ENCODE data around the gene IQSEC3.
"Not testable (repeated sequence)": the region's sequence is repeated elsewhere in the genome, so short reads cannot be mapped to it uniquely, and the experiment has no call there.

The IQSEC3 gene

GRCh38 chr12:113347-113746 is 46.8 kb downstream of the IQSEC3 start:
- DNase-seq: no peak

GRCh38 chr12:114626-115211 is 48.2 kb downstream of the IQSEC3 start:
- no peak for DNase-seq

GRCh38 chr12:115518-115917 is 49.0 kb downstream of the IQSEC3 start:
- DNase-seq: no peak

- DNase-seq: no peak
Observed at GRCh38 chr12:115960-116915, 49.7 kb downstream of the IQSEC3 start.

- DNase-seq: no peak
Observed at GRCh38 chr12:117311-117710, 50.7 kb downstream of the IQSEC3 start.

- DNase-seq: no peak
Observed at GRCh38 chr12:117816-118345, 51.3 kb downstream of the IQSEC3 start.

- no peak for DNase-seq
Observed at GRCh38 chr12:118591-118990, 52.0 kb downstream of the IQSEC3 start.

GRCh38 chr12:120951-121350 is 54.4 kb downstream of the IQSEC3 start:
- DNase-seq: no peak

- DNase-seq: no peak
Observed at GRCh38 chr12:121647-122046, 55.1 kb downstream of the IQSEC3 start.

GRCh38 chr12:125075-125474 is 58.5 kb downstream of the IQSEC3 start:
- no peak for DNase-seq

GRCh38 chr12:125566-125965 is 59.0 kb downstream of the IQSEC3 start:
- no peak for DNase-seq

GRCh38 chr12:128079-128478 is 61.5 kb downstream of the IQSEC3 start:
- DNase-seq: no peak

GRCh38 chr12:129001-129400 is 62.4 kb downstream of the IQSEC3 start:
- DNase-seq: no peak

- no peak for DNase-seq
Observed at GRCh38 chr12:130519-130918, 64.0 kb downstream of the IQSEC3 start.

- DNase-seq: no peak
Observed at GRCh38 chr12:131008-131407, 64.4 kb downstream of the IQSEC3 start.

- DNase-seq: no peak
Observed at GRCh38 chr12:131732-132495, 65.3 kb downstream of the IQSEC3 start.

GRCh38 chr12:133616-134232 is 67.2 kb downstream of the IQSEC3 start:
- not testable (repeated sequence) for DNase-seq

- DNase-seq: no peak
Observed at GRCh38 chr12:135138-135537, 68.6 kb downstream of the IQSEC3 start.

GRCh38 chr12:138171-138897 is 71.8 kb downstream of the IQSEC3 start:
- DNase-seq: no peak

GRCh38 chr12:138898-139534 is 72.4 kb downstream of the IQSEC3 start:
- no peak for DNase-seq

- no peak for DNase-seq
Observed at GRCh38 chr12:139585-139984, 73.0 kb downstream of the IQSEC3 start.

- no peak for DNase-seq
Observed at GRCh38 chr12:140162-140561, 73.6 kb downstream of the IQSEC3 start.

All from SW 1271 (cell line).